GM18858 (cell line): ENCODE data around the gene ITGA3.

ENCODE experiments used
- ATAC-seq: cut with Tn5 transposase; IDR thresholded peaks from one replicate; pipeline ENCODE4 v1.9.1; 2021; ENCODE audit not compliant: unreplicated experiment

The ITGA3 gene

DNA sequence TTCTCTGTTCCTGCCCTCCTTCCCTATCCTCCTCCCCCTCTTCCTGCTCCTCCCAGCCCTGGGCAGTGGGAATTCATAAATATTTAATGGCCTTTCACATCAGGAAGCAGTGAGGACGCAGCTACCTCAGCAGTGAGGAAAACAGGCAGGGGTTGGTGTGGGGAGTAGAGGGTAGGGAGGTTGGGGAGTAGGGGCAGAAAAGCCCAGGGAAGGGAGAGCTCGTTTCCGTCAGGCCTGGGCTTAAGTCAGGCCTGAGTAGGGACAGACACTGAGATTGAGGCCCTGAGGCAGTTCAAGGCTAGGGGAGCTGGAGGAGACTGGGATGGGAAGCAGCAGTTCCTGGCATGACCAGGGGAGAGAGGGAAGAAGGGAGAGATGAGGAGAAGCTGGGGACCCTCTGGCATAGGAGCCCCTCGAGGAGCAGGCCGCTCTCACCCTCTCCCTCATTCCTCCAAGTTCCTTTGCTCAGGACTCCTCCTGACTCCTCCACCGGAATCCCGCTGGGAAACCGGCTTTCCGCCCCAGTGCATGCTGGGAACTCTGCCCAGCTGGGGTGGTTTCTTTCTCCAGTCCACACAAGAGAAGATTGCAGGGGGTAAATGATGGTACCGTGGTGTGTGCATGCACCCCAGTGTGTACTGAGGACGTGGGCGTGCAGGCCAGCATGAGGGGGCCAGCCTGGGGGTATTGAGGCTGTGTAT, 67.9 kb downstream of the ITGA3 start:
- ATAC-seq = no peak

DNA sequence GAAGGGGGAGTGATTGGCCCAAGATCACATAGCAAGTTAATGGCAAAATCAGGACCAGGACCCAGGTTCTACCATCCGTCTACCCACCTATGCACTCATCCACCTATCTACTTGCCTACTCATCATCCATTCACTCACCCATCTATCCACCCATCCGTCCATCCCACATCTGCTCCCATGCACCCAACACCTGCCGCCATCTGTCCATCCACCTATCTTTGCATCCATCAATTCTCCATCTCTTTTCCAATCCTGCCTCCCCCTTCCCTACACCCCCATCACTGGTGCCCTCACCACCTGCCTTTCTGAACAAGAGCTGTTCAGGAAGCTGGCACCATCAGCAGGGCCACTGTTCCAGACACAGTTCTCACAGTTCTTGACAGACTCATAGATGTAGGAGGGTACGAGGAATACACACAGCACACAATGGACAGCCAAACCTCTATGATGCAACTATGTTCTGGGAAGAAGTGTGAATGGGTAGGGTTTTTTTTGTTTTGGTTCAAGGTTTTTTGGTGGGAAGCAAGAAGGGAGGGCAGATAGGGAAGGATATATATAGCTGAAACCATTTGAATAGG, 69.6 kb downstream of the ITGA3 start:
- ATAC-seq = no peak

DNA sequence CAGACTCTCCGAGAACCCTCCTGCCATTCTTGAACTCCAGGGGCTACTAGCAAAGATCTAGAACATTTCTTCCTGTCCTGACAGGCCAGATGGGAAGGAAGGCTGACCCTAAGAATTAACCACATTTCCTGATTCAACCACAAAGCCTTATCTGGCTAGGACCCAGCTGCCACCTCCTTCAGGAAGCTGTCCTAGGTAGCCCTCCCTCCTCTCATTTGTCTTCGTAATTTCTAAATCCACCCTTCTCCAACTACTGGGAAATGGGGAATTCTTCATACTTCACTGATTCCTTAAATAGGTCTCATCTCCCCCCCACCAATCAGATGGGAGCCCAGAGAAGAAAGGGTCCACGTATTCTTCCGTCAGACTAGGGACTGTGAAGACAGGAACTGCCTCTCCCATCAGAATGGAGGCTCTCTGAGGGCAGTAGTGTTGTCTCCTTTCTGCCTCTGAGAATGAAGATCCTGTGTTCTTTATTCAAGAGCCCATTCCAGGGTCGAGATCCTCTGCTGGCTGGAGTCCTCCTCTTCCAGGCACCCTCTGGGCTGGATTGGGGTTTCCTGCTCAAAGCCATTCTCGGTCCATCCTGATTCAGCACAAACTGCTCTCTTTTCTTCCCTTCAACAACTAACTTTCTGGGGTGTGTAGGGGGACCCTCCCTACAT, 71.9 kb downstream of the ITGA3 start:
- ATAC-seq = no peak

DNA sequence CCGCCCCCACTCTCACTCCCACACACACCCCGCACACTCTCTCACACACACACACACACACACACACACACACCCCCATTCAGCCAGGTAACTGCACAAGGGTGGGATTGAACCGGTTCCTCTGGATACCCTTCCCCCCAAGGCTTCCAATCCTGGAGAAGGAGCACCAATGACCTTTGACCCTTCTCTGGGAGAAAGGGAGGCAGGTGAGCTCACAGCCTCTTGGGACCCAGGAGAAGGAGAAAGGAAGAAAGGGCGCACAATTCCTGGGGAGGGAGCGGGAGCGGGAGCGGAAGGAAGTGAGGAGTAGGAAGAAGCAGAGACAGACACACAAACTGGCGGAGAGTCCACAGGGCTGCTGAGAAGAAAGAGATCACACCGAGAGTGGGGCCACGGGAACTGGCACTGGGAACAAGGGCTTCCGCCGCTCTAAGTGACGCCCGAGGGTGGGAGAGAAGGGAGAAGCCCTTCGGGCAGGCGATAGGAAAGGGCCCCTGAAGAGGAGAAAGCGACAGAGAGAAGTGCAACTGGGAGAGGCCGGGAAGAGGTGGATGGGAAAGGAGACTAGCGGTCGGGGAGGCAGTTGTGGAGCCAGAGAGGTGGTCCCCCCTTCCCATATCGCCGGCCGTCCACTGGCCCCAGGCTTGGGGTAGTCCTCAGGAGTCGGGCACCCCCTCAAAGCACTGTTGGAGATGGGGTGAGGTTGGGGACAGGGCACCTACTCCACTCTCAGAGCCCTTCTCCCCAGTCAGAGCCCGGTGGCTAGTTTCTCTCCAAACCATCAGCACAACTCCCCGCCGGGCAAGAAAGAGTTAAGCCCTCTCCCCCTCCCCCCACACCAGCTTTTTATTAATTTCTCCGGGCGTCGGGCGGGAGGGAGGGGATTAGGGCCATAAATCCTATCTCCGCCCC, 72.8 kb downstream of the ITGA3 start:
- no peak for ATAC-seq

DNA sequence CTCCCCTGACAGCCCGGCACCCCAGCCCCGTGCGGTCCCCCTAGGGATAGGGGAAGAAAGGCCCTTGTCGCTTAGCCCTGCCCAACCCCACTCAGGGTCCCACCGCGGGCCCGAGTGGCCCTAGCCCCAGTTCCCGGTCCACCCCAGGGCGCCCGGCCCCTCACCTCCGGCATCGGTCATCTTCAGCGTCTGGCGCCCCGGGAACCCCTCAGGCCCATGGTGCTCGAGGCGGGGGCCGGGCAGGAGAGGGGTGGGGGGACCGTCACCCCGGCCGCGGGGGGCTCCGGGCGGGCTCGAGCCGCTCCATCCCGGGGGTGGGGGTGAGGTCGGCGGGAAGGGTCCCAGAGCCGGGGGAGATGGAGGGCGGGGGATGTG, 73.4 kb downstream of the ITGA3 start:
- ATAC-seq = no peak

DNA sequence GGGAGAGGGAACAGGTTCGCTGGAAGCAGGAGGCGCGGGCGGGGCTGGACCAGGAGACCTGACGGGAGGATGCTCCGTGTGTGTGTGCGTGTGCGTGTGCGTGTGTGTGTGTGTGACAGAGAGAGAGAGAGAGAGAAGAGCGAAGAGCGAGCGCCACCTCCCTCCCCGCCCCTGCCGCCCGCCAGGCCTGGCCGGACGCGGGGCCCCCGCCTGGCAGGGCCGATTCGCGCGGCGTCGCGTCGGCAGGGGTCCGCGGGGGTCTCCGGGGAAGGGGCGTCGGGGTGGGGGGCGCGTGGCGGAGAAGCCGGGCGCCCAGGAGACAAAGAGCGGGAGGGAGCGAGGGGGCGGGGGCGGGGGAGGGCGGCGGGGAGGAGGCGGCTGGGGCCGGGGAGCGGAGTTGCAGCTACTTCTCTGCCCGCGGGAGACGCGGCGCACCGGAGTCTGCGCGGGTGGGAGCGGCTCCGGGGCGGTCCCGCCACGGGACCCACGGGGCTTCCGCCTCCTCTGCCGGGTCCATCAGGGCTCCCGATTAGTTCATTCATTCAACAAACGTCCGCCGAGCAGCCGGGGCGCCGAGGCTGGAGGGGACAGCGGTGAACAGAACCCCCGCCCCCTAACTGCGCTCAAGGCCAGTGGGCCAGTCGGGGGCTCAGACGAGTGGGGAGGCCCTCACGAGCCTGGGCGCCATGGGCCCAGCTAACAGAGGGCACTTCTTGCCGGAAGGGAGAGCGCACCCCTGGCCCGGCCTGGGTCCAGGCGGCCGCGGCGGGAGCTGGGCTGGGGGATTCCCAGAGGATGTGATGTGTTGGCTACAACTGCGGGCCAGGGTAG, 74.0 kb downstream of the ITGA3 start, which contains the start of gene SAMD14:
Gene SAMD14, minus strand, starts transcription at position 433 of the 831 bp plus-strand sequence. CDS start 5,201 bp downstream, outside the sequence.
- ATAC-seq = no peak

DNA sequence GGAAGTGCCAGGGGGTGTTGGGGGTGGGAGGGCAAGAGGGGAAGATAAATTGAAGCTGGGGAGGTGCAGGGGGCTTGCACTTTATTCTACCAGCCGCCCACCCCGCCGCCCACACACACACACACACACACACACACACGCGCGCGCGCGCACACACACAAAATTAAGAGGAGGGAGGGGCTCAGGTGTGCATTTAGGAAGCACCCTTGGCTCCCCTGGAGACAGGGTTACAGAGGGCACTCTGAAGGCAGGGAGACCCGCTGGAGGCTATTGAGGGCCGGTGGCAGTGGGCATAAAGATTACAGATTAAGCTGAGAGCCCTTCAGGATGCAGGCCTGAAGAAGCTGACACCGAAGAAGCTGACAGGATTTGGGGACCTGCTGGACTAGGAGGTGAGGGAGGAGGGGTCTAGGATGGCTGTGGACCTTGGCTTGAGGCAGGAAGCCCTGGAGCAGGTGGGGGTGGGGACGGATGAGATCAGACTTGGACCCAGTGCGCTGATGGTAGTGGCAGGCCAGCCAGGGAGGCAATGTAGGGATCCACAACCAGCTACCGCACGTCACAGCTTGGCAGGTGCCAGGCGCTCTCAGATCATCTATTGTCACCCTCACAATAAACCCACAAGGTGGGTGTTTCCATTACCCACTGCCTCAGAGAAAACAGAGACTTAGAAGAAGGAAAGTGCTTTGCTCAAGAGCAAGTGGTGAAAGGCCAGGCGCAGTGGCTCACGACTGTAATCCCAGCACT, 74.8 kb downstream of the ITGA3 start:
- no peak for ATAC-seq

DNA sequence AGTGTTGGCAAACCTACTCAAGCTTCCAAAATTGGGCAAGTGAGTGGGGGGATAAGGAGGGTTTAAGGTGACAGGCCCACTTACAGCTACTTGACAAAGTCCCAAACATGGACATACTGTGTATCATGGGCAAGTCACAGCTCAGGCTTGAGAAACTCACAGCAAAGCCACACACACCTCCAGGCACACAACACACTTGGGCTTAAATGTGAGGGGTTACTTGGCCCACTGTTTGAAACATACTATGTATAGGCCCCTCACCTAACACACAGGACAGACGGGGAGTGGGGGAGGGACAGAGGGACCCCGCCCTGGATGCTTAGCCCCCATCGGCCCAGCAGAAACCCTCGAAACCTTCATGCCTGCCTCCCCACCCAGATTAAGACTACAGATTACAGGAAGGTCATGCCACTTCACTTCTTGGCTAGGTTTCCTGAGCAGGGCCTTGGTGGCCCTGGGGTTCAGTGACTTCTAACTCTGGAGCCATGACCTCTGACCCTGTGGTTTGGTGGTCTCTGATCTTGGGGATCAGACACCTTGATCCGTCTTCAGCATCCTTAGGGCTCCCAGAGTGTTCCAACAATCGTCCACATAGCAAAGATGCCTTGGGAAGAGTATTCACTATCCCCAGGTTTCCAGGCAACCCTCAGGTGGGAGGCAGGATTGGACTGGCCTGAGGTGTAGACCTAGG, 76.3 kb downstream of the ITGA3 start:
- no peak for ATAC-seq

DNA sequence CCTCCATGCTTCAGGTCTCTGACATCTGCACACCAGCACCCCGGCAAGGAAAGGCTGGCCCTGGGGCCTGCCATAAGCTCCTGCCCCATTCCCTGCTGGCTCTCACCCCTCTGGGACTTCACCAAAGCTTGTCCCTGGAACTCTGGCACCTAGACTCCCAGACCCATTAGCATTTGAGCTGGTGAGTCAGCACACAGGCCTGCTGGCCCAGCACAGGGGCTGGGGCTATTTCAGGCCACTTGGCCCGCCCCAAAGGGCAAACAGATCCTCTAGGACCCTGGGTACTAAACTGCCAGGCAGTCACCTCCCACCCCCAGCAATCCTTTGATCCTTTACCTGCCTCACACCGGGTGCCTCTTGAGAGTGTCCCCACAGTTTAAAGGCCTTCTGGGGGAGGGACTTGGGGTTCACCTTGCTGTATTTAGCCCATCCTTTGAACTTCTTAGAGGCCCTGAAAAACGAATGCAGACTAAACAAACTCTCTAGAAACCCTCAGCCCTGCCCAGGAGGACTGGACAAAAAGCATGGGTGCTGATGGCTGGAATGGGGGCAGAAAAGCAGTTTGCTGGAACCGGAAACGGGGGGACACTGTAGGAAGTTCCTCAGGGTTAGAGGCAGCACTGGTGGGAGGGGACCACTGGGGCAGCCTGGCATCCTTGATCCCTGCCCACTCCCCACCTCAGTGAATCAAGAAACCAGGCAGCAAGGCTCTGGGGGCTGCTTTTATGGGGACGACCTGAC, 77.3 kb downstream of the ITGA3 start:
- no peak for ATAC-seq

DNA sequence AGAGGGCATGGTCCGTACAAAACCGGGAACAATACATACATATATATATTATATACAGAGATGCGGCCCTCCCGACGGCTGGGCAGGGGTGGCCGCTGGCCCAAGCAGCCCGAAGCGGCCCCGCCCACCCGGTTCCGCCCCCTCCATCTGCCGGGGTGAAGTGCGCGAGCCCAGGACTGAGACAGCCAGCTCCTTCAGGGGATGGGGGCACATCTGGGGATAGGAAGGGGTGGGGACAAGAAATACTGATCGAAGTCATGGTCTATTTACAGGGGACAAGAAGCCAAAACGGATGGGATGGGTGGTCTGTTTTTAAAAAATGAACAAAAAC, 77.8 kb downstream of the ITGA3 start:
- no peak for ATAC-seq

DNA sequence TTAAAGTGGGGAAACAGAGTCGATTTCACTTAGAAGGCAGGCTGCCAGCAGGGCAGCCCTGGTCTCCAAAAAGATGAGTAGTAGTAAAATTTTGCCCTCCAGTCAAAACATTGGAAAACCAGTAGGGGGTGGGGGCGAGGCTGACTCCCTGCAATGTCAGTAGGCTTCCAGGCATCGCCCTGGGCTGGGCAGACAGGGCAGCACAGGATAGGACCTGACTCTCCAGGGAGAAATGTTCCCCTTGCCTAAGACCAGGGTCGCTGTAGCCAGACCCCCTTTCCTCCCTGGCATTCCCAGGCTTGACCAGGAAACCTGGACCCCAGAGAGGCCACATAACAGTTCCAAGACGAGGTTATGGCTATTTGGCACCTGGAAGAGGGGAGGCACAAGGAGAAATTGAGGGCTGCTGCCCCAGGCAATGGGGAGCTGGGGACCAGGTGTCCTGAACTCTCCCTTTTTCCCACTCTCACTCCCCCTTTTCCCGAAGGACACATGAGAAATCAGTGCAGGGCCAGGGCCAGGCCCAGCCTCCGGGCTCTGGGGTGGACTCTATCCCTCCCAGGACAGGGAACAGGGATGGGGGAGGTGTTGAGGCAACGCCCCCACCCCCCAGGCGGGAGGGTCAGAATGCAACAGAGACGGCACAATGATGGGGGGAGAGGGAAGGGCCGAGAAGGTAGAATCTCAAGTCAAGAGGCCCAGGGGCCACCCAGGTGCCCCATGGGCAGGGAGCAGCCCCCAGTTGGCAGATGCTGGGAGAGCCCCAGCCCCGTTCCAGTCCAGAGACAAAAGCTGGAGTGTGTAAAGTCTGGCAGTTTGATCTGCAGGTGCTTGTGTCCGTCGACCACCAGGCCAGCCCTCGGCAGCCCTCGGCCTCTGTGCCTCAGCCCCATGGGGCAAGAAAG, 78.5 kb downstream of the ITGA3 start:
- ATAC-seq = no peak

DNA sequence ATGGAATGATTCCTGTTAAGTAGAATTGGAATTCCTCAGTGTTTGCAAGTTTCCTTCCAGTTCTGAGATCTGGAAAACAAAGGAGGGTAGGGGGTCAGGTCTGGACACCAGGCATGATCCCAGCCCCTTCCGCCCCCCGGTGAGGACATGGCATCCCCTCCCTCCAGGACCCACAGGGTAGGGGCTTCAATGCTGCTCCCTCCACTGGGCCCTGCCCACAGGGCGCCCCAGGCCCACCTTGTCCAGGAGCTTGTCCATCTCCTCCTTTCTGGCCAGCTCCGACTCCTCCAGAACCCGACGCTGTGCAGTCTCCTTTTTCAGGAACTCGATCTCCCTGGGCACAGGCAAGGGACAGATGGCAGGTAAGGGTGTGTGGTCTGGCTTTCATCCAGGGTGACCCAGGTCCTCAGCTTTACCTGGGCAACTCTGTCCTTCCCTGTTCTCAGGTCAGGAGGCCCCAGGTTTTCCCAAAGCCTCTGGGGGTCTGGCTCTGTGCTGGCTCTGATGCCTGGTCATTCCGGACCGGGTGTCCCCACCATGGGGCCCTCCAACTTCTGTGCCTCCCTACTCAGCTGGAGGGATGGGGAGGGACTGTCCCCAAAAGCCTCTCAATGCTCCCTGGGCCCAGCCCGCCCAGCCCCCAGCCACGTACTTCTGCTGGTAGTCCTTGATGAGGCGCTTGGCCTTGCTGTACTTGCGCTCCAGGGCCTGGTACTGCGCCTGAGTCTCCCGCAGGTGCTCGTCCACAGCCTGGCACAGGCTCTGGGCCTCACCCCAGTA, 79.6 kb downstream of the ITGA3 start:
- ATAC-seq = no peak

DNA sequence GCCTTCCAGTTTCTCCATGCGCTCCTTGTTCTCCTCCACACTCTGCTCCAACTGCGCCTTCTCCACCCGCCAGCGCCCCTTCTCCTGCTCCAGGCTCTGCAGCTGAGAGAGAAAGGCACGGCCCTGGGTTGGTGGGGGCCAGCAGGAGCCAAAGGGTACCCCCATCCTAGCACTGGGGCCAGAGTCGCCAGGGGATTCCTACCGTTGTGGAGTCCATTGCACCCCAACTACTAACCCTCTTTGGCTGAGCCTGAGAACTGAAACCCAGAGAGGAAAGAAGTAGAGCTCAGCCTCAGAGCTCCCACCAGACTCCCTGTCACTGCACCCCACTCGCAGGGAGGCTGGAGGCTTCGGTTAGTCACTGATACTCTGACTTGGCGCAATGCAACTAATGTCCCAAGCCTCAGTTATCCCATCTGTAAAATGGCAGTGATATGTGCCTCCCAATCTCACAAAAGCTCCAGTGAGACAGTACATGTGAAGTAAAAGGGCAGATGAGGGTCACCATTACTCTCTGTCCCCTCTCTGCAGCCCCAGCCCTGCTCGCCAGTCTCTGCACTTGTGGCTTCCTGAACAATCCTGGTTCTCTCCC, 80.3 kb downstream of the ITGA3 start:
- no peak for ATAC-seq

DNA sequence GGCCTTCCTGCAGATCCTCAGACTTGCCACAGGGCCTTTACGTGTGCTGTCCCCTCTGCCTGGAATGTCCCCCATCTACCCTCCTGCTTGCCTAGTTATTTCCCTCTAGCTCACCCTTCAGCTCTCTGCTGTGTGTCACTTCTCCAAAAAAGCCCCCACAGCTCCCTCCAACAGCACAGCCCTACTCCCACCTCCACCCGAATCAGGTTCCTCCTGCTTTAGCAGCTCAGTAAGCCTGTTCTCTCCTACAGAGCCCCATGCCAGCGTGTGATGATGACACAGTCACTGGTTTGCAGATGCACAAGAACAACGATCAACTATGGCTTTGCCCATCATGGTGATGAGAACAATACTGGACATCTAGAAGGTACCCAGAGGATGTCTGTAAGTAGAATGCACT, 81.1 kb downstream of the ITGA3 start:
- no peak for ATAC-seq

DNA sequence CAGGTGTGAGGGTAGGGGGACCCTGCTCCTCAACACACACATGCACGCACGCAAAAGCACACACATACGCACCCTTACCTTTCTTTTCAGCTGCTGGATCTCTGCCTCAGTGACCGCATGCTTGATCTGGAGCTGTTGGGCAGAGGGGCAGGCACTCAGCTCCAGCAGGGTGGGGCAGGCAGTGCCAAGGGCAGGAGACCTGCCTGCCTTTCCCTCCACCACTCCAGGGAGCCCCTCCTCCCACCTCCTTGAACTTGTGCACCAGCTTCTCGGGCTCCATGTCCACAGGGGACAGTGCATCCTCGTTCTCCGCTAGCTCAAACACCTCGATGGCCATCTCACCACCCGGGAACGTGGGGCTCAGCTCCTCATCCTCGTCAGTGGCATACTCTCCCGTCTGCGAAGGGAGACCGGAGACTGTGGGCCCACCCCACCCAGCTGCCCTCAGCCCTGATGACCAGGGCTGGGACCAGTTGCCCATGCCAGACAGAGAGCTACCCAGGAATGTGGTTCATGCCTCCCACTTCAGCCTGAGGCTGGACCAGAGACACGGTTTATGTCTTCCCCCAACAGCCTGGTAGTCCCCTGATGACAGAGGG, 83.4 kb downstream of the ITGA3 start:
- no peak for ATAC-seq
